Right kidney (tissue), 1 donor: ENCODE measurements around the gene MARK2.

Source experiments
- DNase-seq: peaks from one replicate; pipeline ENCODE4 v3.0.0-alpha.2; 2016

The MARK2 gene

DNA sequence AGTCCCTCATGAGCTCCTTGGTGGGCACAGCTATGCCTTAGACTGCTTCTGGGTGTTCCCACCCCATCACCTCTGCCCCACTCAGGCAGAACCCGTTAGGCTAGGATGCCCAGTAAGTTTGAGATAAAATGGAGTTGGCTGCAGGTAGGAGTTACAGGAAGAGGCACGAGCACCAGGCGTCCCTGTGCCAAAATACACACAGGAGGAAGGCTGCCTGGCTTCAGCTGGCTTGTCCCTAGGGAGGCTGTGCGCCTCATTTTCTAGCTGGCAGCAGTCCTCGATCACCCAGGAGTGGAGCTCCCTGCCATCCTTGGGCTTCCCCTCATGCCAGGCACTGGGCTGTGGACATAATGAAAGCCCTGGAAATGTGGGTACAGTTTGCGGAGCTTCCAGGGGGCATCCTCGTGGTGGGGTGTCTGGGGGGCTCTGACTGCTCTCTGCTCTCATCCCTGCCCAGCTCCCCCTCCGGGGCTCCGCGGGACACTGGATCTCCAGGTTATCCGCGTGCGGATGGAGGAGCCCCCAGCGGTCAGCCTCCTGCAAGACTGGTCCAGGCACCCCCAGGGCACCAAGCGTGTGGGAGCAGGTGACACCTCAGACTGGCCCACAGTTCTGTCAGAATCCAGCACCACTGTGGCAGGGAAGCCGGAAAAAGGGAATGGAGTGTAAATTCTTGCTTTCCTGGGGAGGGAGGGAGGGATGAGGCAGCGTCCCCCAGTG lies 12.3 kb upstream of the MARK2 start:
- DNase-seq, result no peak

DNA sequence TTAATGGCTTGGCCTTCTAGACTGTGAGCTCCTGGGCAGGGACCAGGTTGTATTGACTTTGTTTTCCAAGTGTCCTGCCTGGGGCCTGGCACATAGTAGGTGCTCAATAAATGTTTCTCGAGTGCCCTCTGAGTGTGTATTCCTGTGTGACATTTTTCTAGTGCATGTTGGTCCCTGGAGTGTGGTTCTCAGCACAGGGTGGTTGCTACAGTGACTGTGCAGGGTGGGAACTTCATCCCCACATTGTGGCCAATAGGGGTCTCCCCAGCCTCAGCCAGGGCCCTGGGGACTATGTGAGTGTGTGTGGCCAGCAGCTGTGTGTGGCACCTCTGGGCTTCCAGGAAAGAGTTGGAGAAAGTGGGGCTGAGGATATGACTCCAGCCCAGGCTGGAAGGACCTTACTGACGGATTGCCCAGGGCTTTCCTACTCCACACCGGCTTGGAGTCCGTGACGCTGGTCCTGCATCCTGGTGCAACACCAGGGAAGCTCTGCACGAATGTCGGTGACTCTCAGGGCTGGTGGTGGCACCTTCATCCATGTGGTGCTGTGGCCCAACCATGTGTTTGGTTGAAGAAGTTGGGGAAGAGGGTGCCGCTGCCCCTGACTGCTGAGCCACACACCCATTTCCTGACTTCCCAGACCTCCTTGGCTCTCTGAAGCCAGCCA lies 9.0 kb upstream of the MARK2 start:
- DNase-seq, result no peak

DNA sequence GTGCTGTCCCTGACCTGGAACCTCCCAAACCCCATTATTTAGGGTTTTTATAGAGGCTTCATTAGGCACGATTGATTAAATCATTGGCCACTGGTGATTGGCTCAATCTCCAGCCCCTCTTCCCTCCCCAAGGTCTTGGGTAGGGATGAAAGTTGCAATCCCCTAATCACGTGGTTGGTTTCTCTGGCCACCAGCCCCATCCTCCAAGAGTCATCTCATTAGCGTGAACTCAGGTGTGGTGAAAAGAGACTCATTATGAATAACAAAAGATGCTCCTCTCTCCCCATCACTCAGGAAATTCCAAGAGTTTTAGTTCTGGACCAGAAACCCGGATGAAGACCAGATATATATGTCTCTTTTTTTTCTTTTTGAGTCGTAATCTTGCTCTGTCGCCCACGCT lies 7.6 kb upstream of the MARK2 start:
- no peak for DNase-seq

- DNase-seq, result no peak
Observed at GRCh38 chr11:63832336-63832735, 6.6 kb upstream of the MARK2 start.

DNA sequence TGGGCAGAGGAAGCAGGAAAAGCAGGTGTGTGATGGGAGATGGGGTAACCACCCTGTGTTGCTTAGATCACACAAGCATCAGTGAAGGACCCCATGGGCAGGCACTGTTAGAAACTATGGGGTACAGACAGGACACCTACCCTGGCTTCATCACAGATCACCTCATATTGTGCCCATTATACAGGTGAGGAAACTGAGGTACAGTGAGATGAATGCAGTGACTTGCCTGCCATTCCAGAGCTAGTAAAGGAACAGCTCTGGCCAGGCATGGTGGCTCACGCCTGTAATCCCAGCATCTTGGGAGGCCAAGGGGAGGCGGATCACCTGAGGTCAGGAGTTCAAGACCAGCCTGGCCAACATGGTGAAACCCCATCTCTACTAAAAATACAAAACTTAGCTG lies 5.9 kb upstream of the MARK2 start:
- no peak for DNase-seq

DNA sequence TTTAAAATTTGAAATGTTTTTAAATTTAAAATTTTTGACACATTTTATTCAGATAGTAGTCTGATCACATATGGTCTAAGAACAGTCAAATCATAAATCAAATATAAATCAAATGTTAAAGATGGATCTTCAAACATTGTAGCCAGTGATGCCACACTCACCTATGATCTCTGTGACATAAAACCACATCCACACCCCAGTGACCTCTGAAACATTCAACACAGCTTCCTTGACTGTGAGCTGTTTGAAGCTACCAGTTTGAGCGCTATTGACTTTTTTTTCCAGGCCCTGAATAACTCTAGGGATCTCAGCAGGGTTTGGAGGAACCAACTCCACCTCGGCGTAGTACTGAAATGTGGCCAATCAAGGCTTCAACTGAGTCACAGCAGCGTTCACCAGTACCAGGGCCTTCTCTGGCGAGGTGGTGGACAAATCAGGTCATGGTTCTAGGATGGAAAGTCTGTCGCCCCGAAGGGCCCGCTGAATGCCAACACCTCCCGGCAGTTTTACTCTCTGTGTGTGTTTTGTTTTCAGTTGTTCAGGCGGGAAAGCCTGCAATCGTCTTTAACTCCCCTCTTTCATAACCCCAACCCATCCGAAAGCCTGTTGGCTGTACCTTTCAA lies 4.3 kb upstream of the MARK2 start:
- DNase-seq, result no peak

- DNase-seq, result no peak
Observed at GRCh38 chr11:63835158-63835545, 3.8 kb upstream of the MARK2 start.

DNA sequence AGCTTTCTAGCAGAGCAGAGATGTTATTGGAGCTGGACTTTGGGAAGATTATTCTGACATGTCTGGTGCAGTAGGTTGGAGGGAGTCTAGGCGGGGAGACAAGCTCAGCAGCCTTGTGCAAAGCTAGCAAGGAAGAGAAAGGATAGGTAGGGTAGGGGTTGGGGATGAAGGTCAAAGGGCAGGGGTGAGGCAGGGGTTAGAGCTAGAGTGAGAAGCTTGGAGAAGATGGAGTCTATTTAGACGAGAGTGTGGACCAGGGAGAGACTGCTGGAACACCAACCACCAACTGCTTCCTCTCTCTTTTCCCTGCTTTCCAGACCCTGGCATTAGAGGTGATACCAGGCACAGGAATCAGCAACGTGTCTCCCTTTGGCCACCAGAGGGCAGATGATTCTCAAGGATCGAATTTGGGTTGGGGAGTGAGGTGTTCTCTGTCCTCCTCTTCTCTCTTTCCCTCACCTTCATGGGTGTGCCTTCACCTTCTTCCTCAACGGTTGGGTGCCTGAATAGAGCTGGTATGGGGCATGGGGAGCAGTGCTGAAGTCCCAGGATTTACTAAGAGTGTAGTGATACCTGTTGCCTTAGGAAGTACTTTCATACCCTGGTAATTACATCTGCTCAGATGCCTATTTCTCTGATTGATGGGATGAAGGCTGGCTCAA lies 1.8 kb upstream of the MARK2 start:
- peak; percentile 69 for DNase-seq

- no peak for DNase-seq
Observed at GRCh38 chr11:63837739-63838138, 1.2 kb upstream of the MARK2 start.

GRCh38 chr11:63838150-63838677 lies 696 bp upstream of the MARK2 start:
- no peak for DNase-seq

- peak; percentile 66 for DNase-seq
Observed at GRCh38 chr11:63839508-63840355, 822 bp downstream of the MARK2 start.

DNA sequence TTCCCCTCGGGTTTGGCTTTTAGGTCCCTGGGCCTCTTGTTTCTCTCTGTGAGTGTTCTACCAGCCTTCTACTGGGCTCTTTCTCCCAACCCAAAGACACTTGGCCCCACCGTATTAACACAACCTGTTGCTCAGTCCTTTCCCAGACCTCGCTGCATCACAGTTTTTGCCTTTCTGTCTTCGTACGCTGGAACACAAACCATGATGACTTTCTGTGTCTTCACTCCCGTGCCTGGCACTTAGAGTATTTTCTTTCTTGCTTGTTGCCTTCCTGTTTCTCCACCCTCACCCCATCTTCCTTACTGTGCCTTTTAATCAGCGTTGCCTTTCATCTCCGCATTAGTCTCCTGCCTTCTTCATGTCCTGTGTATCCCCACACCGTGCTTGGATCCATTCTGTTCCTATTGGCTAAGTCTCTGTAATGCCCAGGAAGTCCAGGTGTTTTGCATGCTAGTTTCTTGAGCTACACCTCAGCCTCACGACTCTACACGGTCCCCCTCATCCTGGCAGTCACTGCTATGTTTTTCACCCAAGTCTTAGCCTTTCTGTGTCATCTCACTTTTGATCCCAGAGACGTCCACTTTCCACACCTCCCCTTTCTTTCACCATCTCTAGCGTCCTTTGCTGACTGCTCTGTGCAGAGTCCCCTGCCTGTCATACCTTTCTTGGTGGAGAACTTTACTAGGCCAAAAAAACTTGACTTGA lies 1.6 kb downstream of the MARK2 start:
- no peak for DNase-seq

DNA sequence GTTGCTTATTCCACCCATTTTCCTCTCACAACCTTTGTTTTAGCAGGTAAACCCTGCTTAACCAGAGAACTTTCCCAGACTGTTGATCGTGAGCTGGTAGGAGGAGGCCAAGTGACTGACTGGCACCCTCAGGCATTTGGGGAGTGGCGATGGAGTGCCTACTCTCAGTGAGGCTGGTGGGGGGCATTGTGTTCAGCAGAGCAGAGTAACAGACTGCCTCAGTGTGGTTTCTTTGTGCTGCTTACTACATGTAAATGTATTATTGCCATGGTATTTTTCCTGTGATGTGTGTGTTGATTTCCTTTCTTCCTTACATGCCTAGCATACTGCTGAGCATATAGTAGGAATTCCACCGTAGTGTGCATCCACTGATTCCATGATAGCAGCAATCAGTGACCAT lies 2.6 kb downstream of the MARK2 start:
- no peak for DNase-seq

GRCh38 chr11:63843041-63843440 lies 4.1 kb downstream of the MARK2 start:
- no peak for DNase-seq

DNA sequence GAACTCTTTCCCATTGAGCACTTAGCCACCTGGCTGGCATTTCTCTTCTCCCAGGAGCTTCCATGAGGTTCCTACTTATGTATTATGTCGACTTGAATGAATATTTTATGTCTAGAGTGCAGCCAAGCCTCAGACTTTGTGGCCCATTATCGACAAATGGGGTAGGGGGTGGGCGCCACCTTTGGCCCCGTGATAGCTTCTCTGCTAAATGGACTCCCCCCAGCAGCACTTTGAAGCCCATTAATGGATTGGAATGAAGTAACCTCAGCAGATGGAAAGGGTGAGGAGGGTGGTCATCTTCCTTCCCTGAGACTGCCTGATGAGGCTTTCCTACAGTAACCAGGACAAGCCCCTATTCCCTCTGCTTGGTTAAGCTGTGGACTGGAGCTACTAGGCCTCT lies 5.9 kb downstream of the MARK2 start:
- DNase-seq, result no peak

DNA sequence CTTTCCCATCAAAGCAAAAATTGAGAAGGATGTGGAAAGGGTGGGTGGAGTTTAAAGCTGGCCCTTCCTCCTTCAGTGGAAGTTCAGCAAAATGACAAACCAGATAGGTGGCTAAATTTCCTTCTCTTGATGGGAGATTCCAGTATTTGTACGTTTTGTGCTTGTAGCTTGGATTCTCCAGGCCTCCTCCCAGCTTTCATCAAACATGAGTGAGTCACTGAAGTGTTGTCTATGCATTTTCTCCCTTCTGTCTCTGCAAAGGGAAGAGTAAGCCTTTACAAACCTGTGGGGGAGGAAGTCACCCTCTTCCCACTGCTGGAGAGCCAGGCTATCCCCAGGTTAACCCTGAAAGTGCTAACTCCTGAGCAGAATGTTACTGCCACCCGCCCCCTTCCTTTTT lies 6.4 kb downstream of the MARK2 start:
- DNase-seq, result no peak

DNA sequence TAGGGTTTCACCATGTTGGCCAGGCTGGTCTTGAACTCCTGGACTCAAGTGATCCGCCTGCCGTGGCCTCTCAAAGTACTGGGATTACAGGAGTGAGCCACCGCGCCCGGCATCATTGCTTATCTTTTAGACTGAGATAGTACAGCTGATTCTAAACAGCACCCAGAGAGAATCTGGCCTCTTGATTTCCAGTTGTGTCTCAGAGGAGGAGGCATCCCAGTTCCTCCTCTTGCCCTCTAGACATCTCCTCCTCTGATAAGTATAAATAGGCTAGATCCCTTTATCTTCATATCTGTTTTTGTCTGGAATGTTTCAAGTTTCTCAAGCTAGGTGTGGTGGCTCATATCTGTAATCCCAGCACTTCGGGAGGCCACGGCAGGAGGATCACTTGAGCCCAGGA lies 7.0 kb downstream of the MARK2 start:
- DNase-seq, result no peak

GRCh38 chr11:63846897-63847296 lies 8.0 kb downstream of the MARK2 start:
- DNase-seq, result no peak

GRCh38 chr11:63847363-63847762 lies 8.5 kb downstream of the MARK2 start:
- no peak for DNase-seq

DNA sequence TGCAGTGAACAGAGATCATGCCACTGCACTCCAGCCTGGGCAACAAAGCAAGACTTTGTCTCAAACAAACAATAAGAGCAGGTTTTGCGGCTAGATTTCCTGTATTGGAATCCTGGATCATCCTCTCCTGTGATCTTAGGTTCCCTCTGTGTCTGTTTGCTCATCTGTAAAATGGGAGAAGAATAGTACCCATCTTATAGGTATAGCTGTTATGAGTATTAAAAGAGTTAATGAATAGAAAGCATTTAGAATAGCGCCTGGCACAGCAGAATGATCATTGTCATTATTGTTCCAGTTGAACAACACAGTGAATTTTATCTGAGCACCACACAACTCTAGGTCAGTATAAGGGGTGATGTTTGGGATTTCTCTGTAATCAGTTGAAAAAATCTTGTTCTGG lies 10.8 kb downstream of the MARK2 start:
- no peak for DNase-seq

- no peak for DNase-seq
Observed at GRCh38 chr11:63850920-63851319, 12.0 kb downstream of the MARK2 start.

- DNase-seq, result no peak
Observed at GRCh38 chr11:63851364-63851763, 12.5 kb downstream of the MARK2 start.
